IMR-90 (cell line): ENCODE data around the gene STOX2.

ENCODE experiments used
- CHD1 ChIP-seq: IDR thresholded peaks from 2 replicates; pipeline ENCODE4 v1.6.1; 2012; ENCODE audit warnings: low read depth, low read length, improper control_type of control experiment
- FOS ChIP-seq: fragments of 150-350 bp; IDR thresholded peaks from 2 replicates; pipeline ENCODE4 v1.6.1; 2016; ENCODE audit warnings: low read depth, low read length
- MAZ ChIP-seq: IDR thresholded peaks from 2 replicates; pipeline ENCODE4 v1.6.1; 2012; ENCODE audit warnings: low read depth, mild to moderate bottlenecking, low read length, improper control_type of control experiment, moderate library complexity, borderline replicate concordance
- POLR2A ChIP-seq: IDR thresholded peaks from 2 replicates; pipeline ENCODE4 v1.6.1; 2012; ENCODE audit warnings: mild to moderate bottlenecking, low read depth, low read length
- RAD21 ChIP-seq: IDR thresholded peaks from 2 replicates; pipeline ENCODE4 v1.6.1; 2012; ENCODE audit warnings: low read length, improper control_type of control experiment
- RCOR1 ChIP-seq: IDR thresholded peaks from 2 replicates; pipeline ENCODE4 v1.6.1; 2012; ENCODE audit warnings: mild to moderate bottlenecking, low read length, improper control_type of control experiment; ENCODE audit not compliant: insufficient replicate concordance
- TF ChIP-seq, protein P1 (sequence below): conservative IDR thresholded peaks from 2 replicates; pipeline ENCODE4 v1.5.1; 2012; ENCODE audit warnings: mild to moderate bottlenecking, low read depth, low read length, improper control_type of control experiment
- TF ChIP-seq, protein P2 (sequence below): fragments of 150-350 bp; IDR thresholded peaks from 2 replicates; pipeline ENCODE4 v1.6.1; 2017; ENCODE audit warnings: mild to moderate bottlenecking, antibody characterized with exemption, low read length, low read depth

DNA sequence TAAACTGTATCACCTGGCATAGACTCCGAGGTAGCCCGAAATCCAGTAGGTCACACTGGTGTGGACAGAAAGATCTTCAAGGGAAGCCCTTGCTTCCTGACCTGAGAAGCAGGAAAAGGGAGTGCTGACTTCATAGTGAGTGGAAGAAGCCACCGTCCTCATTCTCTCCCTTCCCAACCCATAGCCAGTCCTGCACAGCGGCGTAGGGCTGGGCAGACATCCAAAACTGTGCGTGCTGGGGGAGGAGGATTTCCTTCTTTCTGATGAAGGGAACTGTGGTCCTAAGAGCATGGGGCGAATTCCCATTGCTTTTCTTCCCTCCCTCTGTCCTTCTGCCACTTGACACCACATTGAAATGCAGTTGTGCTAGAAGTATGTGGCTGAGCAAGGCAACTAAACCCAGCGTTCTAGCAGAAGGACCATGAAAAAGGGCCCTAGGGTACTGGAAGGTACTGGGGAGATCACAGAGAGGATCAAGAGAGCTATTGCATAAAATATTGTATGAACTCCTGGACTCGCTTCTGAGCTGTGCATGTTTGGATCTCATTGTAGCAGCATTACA is 66.9 kb downstream of the STOX2 start:
- TF ChIP-seq, protein P1, sequence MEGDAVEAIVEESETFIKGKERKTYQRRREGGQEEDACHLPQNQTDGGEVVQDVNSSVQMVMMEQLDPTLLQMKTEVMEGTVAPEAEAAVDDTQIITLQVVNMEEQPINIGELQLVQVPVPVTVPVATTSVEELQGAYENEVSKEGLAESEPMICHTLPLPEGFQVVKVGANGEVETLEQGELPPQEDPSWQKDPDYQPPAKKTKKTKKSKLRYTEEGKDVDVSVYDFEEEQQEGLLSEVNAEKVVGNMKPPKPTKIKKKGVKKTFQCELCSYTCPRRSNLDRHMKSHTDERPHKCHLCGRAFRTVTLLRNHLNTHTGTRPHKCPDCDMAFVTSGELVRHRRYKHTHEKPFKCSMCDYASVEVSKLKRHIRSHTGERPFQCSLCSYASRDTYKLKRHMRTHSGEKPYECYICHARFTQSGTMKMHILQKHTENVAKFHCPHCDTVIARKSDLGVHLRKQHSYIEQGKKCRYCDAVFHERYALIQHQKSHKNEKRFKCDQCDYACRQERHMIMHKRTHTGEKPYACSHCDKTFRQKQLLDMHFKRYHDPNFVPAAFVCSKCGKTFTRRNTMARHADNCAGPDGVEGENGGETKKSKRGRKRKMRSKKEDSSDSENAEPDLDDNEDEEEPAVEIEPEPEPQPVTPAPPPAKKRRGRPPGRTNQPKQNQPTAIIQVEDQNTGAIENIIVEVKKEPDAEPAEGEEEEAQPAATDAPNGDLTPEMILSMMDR = no peak
- TF ChIP-seq MAZ (no peak), RAD21 (no peak), POLR2A (no peak), FOS (no peak), RCOR1 (no peak), CHD1 (no peak)
- TF ChIP-seq, protein P2, sequence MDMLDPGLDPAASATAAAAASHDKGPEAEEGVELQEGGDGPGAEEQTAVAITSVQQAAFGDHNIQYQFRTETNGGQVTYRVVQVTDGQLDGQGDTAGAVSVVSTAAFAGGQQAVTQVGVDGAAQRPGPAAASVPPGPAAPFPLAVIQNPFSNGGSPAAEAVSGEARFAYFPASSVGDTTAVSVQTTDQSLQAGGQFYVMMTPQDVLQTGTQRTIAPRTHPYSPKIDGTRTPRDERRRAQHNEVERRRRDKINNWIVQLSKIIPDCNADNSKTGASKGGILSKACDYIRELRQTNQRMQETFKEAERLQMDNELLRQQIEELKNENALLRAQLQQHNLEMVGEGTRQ = no peak
